Keratinocyte (primary cell): ENCODE results near the gene SHISA5. TPM values are rescaled to one million over a fixed set of nuclear protein-coding genes. Genes with fewer than 3 reads are reported as not detected.

Source experiments
- DNase-seq: peaks from one replicate; pipeline ENCODE4 v3.0.0-alpha.2; 2011; ENCODE audit warnings: low read depth, missing footprints, low spot score
- FAIRE-seq: peaks from 2 replicates; lab custom pipeline; 2011; peaks lifted over from hg19 to GRCh38; lab: Jason Lieb, UNC
- H2AFZ ChIP-seq: 2 replicates; pipeline ENCODE4 v1.6.0; 2012; ENCODE audit warnings: low read length, control low read depth, inconsistent platforms; ENCODE audit not compliant: control insufficient read depth
- H3K27ac ChIP-seq: 2 replicates; pipeline ENCODE4 v1.5.1; 2011; ENCODE audit warnings: low read length; ENCODE audit not compliant: control insufficient read depth, insufficient read depth
- H3K27me3 ChIP-seq: 3 replicates; pipeline ENCODE4 v1.6.0; 2011; ENCODE audit warnings: low read length; ENCODE audit not compliant: control insufficient read depth, insufficient read depth; ENCODE audit errors: extremely low read depth
- H3K36me3 ChIP-seq, 2 experiments: 2 replicates in 1 of 2; 3 replicates in 1 of 2; pipeline ENCODE4 v1.5.1; 2011; ENCODE audit warnings: low read length in 2 of 2, mild to moderate bottlenecking in 1 of 2; ENCODE audit not compliant: control insufficient read depth in 2 of 2, insufficient read depth in 2 of 2; ENCODE audit errors: extremely low read depth in 1 of 2
- H3K4me1 ChIP-seq: 3 replicates; pipeline ENCODE4 v1.5.1; 2011; ENCODE audit warnings: low read length; ENCODE audit not compliant: control insufficient read depth, insufficient read depth; ENCODE audit errors: extremely low read depth
- H3K4me2 ChIP-seq: 3 replicates; pipeline ENCODE4 v1.6.0; 2011; ENCODE audit warnings: low read depth, low read length; ENCODE audit not compliant: control insufficient read depth, insufficient read depth; ENCODE audit errors: extremely low read depth
- H3K4me3 ChIP-seq, 3 experiments: fragments of 200-600 bp in 1 of 3; sonication (generic) in 1 of 3; 2 replicates in 2 of 3; 3 replicates in 1 of 3; pipeline ENCODE4 v1.5.1; 2011 to 2016; ENCODE audit warnings: low read length in 3 of 3, mild to moderate bottlenecking in 3 of 3, control low read depth in 2 of 3, inconsistent platforms in 1 of 3, low read depth in 1 of 3, mixed read lengths in 1 of 3, mixed run types in 1 of 3, moderate library complexity in 1 of 3; ENCODE audit not compliant: control insufficient read depth in 2 of 3, insufficient read depth in 2 of 3; ENCODE audit errors: extremely low read depth in 1 of 3
- H3K79me2 ChIP-seq: 2 replicates; pipeline ENCODE4 v1.6.0; 2012; ENCODE audit warnings: low read length; ENCODE audit not compliant: control insufficient read depth, insufficient read depth
- H3K9ac ChIP-seq: 3 replicates; pipeline ENCODE4 v1.6.0; 2011; ENCODE audit warnings: low read length; ENCODE audit not compliant: control insufficient read depth, insufficient read depth; ENCODE audit errors: extremely low read depth
- H3K9me1 ChIP-seq: 3 replicates; pipeline ENCODE4 v1.6.0; 2011; ENCODE audit warnings: low read length; ENCODE audit not compliant: control insufficient read depth, insufficient read depth; ENCODE audit errors: extremely low read depth
- H3K9me3 ChIP-seq: 2 replicates; pipeline ENCODE4 v1.5.1; 2012; ENCODE audit warnings: low read depth, low read length; ENCODE audit not compliant: control insufficient read depth
- H4K20me1 ChIP-seq: 3 replicates; pipeline ENCODE4 v1.6.0; 2011; ENCODE audit warnings: low read length; ENCODE audit not compliant: control insufficient read depth, insufficient read depth; ENCODE audit errors: extremely low read depth
- EZH2 ChIP-seq: IDR thresholded peaks from one replicate; pipeline ENCODE4 v1.6.1; 2012; ENCODE audit warnings: inconsistent platforms, mild to moderate bottlenecking, low read length, moderate library complexity
- dilution Hi-C: fragments of 300-500 bp; cut with MboI; formaldehyde crosslinking; loops from one replicate; pipeline ENCODE4 v1.7.0; 2020; ENCODE audit warnings: low sequenced_read_pairs; ENCODE audit not compliant: extremely low pct_ligation_motif_present
- polyA plus RNA-seq, 5 experiments: library from polyadenylated mRNA; depleted of rRNA in 3 of 5; stranded (reverse) in 3 of 5; stranded (forward) in 1 of 5; unstranded in 1 of 5; fragments of >200 nt; gene quantifications; 1 replicate in 1 of 5; 2 replicates in 3 of 5; 3 replicates in 1 of 5; pipeline versions ENCODE4 v1.2.1 to v1.2.3, GENCODE V29; 2011 to 2012; ENCODE audit warnings: missing spikeins in 2 of 5, low read depth in 1 of 5, low replicate concordance in 1 of 5
- TF ChIP-seq, protein P1 (sequence below), 3 experiments: IDR thresholded peaks in 1 of 3; conservative IDR thresholded peaks in 1 of 3; optimal IDR thresholded peaks in 1 of 3; 2 replicates in 2 of 3; 3 replicates in 1 of 3; pipeline versions ENCODE3 to v1.5.1; 2011; ENCODE audit warnings: low read length in 3 of 3, mild to moderate bottlenecking in 3 of 3, moderate library complexity in 2 of 3, control low read depth in 1 of 3, inconsistent platforms in 1 of 3; ENCODE audit not compliant: insufficient read depth in 2 of 3; ENCODE audit errors: extremely low read depth in 1 of 3

Gene SHISA5
- polyA plus RNA-seq, 1 donor (not counting 4 experiments of a cell fraction or from before 2014, with no cell fraction given) = 94.4 TPM

- Histone ChIP-seq H4K20me1 (no peaks in the 10 kb centered on the region), H3K4me2 (peak overlapping the region; percentile 79), H3K4me3 (peak overlapping the region; percentile 64 to 95 (median 80)), H3K9ac (peak overlapping the region; percentile 96), H3K79me2 (peaks cover 36% of the 10 kb centered on the region), H3K36me3 (peaks cover 6 to 8% of the 10 kb centered on the region in 2 experiments), H2AFZ (peak overlapping the region; percentile 72), H3K27ac (peak overlapping the region; percentile 96), H3K9me1 (no peaks in the 10 kb centered on the region), H3K27me3 (no peaks in the 10 kb centered on the region), H3K9me3 (no peaks in the 10 kb centered on the region), H3K4me1 (peaks cover 14% of the 10 kb centered on the region)
- FAIRE-seq (peak; percentile 83), DNase-seq (peak; percentile 66)
- dilution Hi-C loops = no loop called here
- TF ChIP-seq, protein P1, sequence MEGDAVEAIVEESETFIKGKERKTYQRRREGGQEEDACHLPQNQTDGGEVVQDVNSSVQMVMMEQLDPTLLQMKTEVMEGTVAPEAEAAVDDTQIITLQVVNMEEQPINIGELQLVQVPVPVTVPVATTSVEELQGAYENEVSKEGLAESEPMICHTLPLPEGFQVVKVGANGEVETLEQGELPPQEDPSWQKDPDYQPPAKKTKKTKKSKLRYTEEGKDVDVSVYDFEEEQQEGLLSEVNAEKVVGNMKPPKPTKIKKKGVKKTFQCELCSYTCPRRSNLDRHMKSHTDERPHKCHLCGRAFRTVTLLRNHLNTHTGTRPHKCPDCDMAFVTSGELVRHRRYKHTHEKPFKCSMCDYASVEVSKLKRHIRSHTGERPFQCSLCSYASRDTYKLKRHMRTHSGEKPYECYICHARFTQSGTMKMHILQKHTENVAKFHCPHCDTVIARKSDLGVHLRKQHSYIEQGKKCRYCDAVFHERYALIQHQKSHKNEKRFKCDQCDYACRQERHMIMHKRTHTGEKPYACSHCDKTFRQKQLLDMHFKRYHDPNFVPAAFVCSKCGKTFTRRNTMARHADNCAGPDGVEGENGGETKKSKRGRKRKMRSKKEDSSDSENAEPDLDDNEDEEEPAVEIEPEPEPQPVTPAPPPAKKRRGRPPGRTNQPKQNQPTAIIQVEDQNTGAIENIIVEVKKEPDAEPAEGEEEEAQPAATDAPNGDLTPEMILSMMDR (optimal IDR thresholded peaks at IDR 0.05 in 1 of 3, IDR thresholded peaks at IDR 0.05 in 1 of 3, conservative IDR thresholded peaks at IDR 0.05 in 1 of 3; ENCODE audit: extremely low read depth in 1 of 3, insufficient read depth in 2 of 3, low read length in 3 of 3) = peak in 2 of 3 experiments; percentile 27 to 30
- TF ChIP-seq EZH2 = no peak
Observed at GRCh38 chr3:48472923-48473616, 30.9 kb downstream of the SHISA5 start.

GRCh38 chr3:48472673-48472922 is 31.4 kb downstream of the SHISA5 start:
- Histone ChIP-seq H3K4me3 (peak overlapping the region; percentile 64 to 95 (median 80)), H3K9me1 (no peaks in the 10 kb centered on the region), H3K27ac (peak overlapping the region; percentile 96), H3K27me3 (no peaks in the 10 kb centered on the region), H4K20me1 (no peaks in the 10 kb centered on the region), H3K4me1 (peaks cover 19% of the 10 kb centered on the region), H3K4me2 (peak overlapping the region; percentile 79), H2AFZ (peak overlapping the region; percentile 72), H3K9me3 (no peaks in the 10 kb centered on the region), H3K36me3 (peaks cover 6 to 12% of the 10 kb centered on the region in 2 experiments), H3K79me2 (peaks cover 41% of the 10 kb centered on the region), H3K9ac (peak overlapping the region; percentile 96)
- TF ChIP-seq, protein P1 (optimal IDR thresholded peaks at IDR 0.05 in 1 of 3, IDR thresholded peaks at IDR 0.05 in 1 of 3, conservative IDR thresholded peaks at IDR 0.05 in 1 of 3; ENCODE audit: extremely low read depth in 1 of 3, insufficient read depth in 2 of 3, low read length in 3 of 3) = no peak
- TF ChIP-seq EZH2 = no peak
- FAIRE-seq (no peak), DNase-seq (no peak)
- dilution Hi-C loops = no loop called here
